SK-N-SH (cell line): ENCODE data around the gene DENND10. TPM values are rescaled to one million over a fixed set of nuclear protein-coding genes. Genes with fewer than 3 reads are reported as not detected.

Experiments used
- CTCF ChIA-PET: fragments of 300-600, 350-600 bp; formaldehyde crosslinking; extraction: SDS; loops from one replicate; lab custom pipeline; 2021; lab: Yijun Ruan, JAX
- POLR2A ChIA-PET: fragments of 350-600 bp; sonication (Branson Sonifier 250); formaldehyde crosslinking; extraction: SDS; loops from one replicate; lab custom pipeline; 2020; ENCODE audit warnings: antibody characterized with exemption, inconsistent platforms; lab: Yijun Ruan, JAX
- DNase-seq: peaks from one replicate; pipeline ENCODE4 v3.0.0; 2012
- H2AFZ ChIP-seq: fragments of 200-600 bp; sonication (generic); 2 replicates; pipeline ENCODE4 v1.8.1; 2016; ENCODE audit warnings: antibody characterized with exemption, mild to moderate bottlenecking, low read depth
- H3F3A ChIP-seq: fragments of 200-600 bp; sonication (generic); replicated peaks from 2 replicates; pipeline ENCODE3; 2016; ENCODE audit warnings: antibody characterized with exemption, mild to moderate bottlenecking; ENCODE audit not compliant: insufficient read depth
- H3K27ac ChIP-seq, 2 experiments: fragments of 200-500 bp in 1 of 2; fragments of 200-600 bp in 1 of 2; sonication (Bioruptor generic) in 1 of 2; sonication (generic), shearing (Covaris generic) in 1 of 2; 2 replicates each; pipeline versions ENCODE4 v1.5.1 to v1.6.1; 2014 to 2016; ENCODE audit warnings: low read depth in 2 of 2, inconsistent platforms in 1 of 2, low read length in 1 of 2, mild to moderate bottlenecking in 1 of 2, mixed read lengths in 1 of 2
- H3K27me3 ChIP-seq: fragments of 200-600 bp; sonication (generic), shearing (Covaris generic); 2 replicates; pipeline ENCODE4 v1.6.1; 2016; ENCODE audit warnings: mixed run types; ENCODE audit not compliant: insufficient read depth
- H3K36me3 ChIP-seq, 2 experiments: fragments of 200-500 bp in 1 of 2; fragments of 200-600 bp in 1 of 2; sonication (Bioruptor generic) in 1 of 2; sonication (generic) in 1 of 2; replicated peaks in 1 of 2; 2 replicates each; pipeline versions ENCODE3 to v1.5.1; 2014 to 2016; ENCODE audit warnings: low read length in 1 of 2, mild to moderate bottlenecking in 1 of 2; ENCODE audit not compliant: insufficient read depth in 2 of 2, control insufficient read depth in 1 of 2
- H3K4me1 ChIP-seq, 2 experiments: fragments of 200-500 bp in 1 of 2; fragments of 200-600 bp in 1 of 2; sonication (Bioruptor generic) in 1 of 2; sonication (generic), shearing (Covaris generic) in 1 of 2; 2 replicates each; pipeline versions ENCODE4 v1.5.1 to v1.6.1; 2014 to 2016; ENCODE audit warnings: low read depth in 1 of 2, low read length in 1 of 2, mixed run types in 1 of 2; ENCODE audit not compliant: insufficient read depth in 2 of 2, control insufficient read depth in 1 of 2
- H3K4me2 ChIP-seq: fragments of 200-600 bp; sonication (generic), shearing (Covaris generic); 2 replicates; pipeline ENCODE4 v1.6.1; 2017; ENCODE audit warnings: mixed run types
- H3K4me3 ChIP-seq, 2 experiments: fragments of 200-500 bp in 1 of 2; fragments of 200-600 bp in 1 of 2; sonication (Bioruptor generic) in 1 of 2; sonication (generic), shearing (Covaris generic) in 1 of 2; 2 replicates each; pipeline versions ENCODE4 v1.5.1 to v1.8.1; 2014 to 2016; ENCODE audit warnings: low read depth in 2 of 2, inconsistent platforms in 1 of 2, low read length in 1 of 2, mild to moderate bottlenecking in 1 of 2, mixed read lengths in 1 of 2, moderate library complexity in 1 of 2
- H3K79me2 ChIP-seq: fragments of 200-600 bp; sonication (generic); 2 replicates; pipeline ENCODE4 v1.8.1; 2017; ENCODE audit warnings: mild to moderate bottlenecking; ENCODE audit not compliant: insufficient read depth
- H3K9ac ChIP-seq: fragments of 200-600 bp; sonication (generic); 2 replicates; pipeline ENCODE4 v1.6.1; 2017; ENCODE audit warnings: mixed run types
- H3K9me2 ChIP-seq: fragments of 200-600 bp; sonication (generic); 2 replicates; pipeline ENCODE4 v1.6.1; 2017; ENCODE audit warnings: mixed run types
- H3K9me3 ChIP-seq: fragments of 200-600 bp; sonication (generic); 2 replicates; pipeline ENCODE4 v1.6.1; 2017; ENCODE audit warnings: mixed run types, mild to moderate bottlenecking, moderate library complexity
- H4K20me1 ChIP-seq: fragments of 200-600 bp; sonication (generic); 2 replicates; pipeline ENCODE4 v1.6.1; 2017; ENCODE audit warnings: mild to moderate bottlenecking, mixed run types; ENCODE audit not compliant: insufficient read depth
- CTCF ChIP-seq: fragments of 200-600 bp; sonication (generic); IDR thresholded peaks from 2 replicates; pipeline ENCODE4 v1.6.1; 2017; ENCODE audit warnings: antibody characterized with exemption, mild to moderate bottlenecking, moderate library complexity
- ELF1 ChIP-seq: IDR thresholded peaks from 2 replicates; pipeline ENCODE4 v1.4.0; 2012
- FOSL2 ChIP-seq: IDR thresholded peaks from 2 replicates; pipeline ENCODE4 v1.4.0; 2012; ENCODE audit warnings: low read depth, mild to moderate bottlenecking, moderate library complexity, borderline replicate concordance
- FOXJ3 ChIP-seq: sonication (generic); formaldehyde crosslinking; IDR thresholded peaks from 2 replicates; pipeline ENCODE4 v1.5.1; 2020; ENCODE audit warnings: mild to moderate bottlenecking, missing genetic modification reagents
- FOXM1 ChIP-seq: IDR thresholded peaks from 2 replicates; pipeline ENCODE4 v1.4.0; 2012; ENCODE audit warnings: low read depth, mild to moderate bottlenecking
- GABPA ChIP-seq: IDR thresholded peaks from 2 replicates; pipeline ENCODE4 v1.4.0; 2012; ENCODE audit warnings: low read depth, mild to moderate bottlenecking
- GATA2 ChIP-seq: sonication (generic); formaldehyde crosslinking; IDR thresholded peaks from 2 replicates; pipeline ENCODE4 v1.5.0; 2020; ENCODE audit warnings: mild to moderate bottlenecking, missing genetic modification reagents
- IRF3 ChIP-seq: fragments of 150-350 bp; IDR thresholded peaks from 2 replicates; pipeline ENCODE4 v1.6.1; 2016; ENCODE audit warnings: mild to moderate bottlenecking, low read depth, low read length
- MAX ChIP-seq: IDR thresholded peaks from 2 replicates; pipeline ENCODE4 v1.4.0; 2012; ENCODE audit warnings: low read depth
- NFIC ChIP-seq: IDR thresholded peaks from 2 replicates; pipeline ENCODE4 v1.4.0; 2012; ENCODE audit warnings: borderline replicate concordance
- NRF1 ChIP-seq: IDR thresholded peaks from 2 replicates; pipeline ENCODE4 v1.6.1; 2012; ENCODE audit warnings: low read depth, mild to moderate bottlenecking, low read length
- PBX3 ChIP-seq: IDR thresholded peaks from 2 replicates; pipeline ENCODE4; 2012
- REST ChIP-seq: IDR thresholded peaks from 2 replicates; pipeline ENCODE4 v1.6.1; 2012; ENCODE audit warnings: mild to moderate bottlenecking, low read depth, low read length, moderate library complexity
- TAF1 ChIP-seq: IDR thresholded peaks from 2 replicates; pipeline ENCODE4 v1.6.1; 2012; ENCODE audit warnings: low read depth, mild to moderate bottlenecking, low read length, moderate library complexity, borderline replicate concordance
- TCF12 ChIP-seq: IDR thresholded peaks from 2 replicates; pipeline ENCODE4 v1.4.0; 2012
- TEAD4 ChIP-seq: IDR thresholded peaks from 2 replicates; pipeline ENCODE4 v1.4.0; 2012; ENCODE audit warnings: mild to moderate bottlenecking, borderline replicate concordance; ENCODE audit not compliant: insufficient read depth
- USF2 ChIP-seq: fragments of 150-350 bp; IDR thresholded peaks from 2 replicates; pipeline ENCODE4 v1.6.1; 2017; ENCODE audit warnings: antibody characterized with exemption, low read length, low read depth, borderline replicate concordance
- YY1 ChIP-seq: IDR thresholded peaks from 2 replicates; pipeline ENCODE4 v1.4.0; 2012; ENCODE audit warnings: low read depth, mild to moderate bottlenecking
- WGBS: methylation state at CpG from one replicate; pipeline ENCODE4 v1.1.6; 2017; ENCODE audit warnings: low lambda C conversion rate; 5-methylcytosine and 5-hydroxymethylcytosine counted together
- polyA plus RNA-seq, 3 experiments: library from polyadenylated mRNA; depleted of rRNA; stranded (reverse); fragments of >200 nt; gene quantifications; 2 replicates each; pipeline ENCODE4 v1.2.3, GENCODE V29; 2012

DENND10 gene
- polyA plus RNA-seq, 1 of the 3 experiments (the other 2 are of a cell fraction): 48.4 TPM

- TF ChIP-seq PBX3 (0 out of 2 replicates have a peak, but pooled peaks have one; percentile 27), NFIC (no peak), FOSL2 (no peak), NRF1 (peak; percentile 67), IRF3 (no peak), USF2 (peak; percentile 61; the same call in 1 of the 2 replicates), ELF1 (peak; percentile 37; the same call in 1 of the 2 replicates), GATA2 (CRISPR knock-in tag) (no peak), TCF12 (peak; percentile 11; the same call in 1 of the 2 replicates)
These were observed 23.2 kb upstream of the DENND10 start, which contains the start of gene EIF3A (continued) for GRCh38 chr10:119080521-119081259.

- H2AFZ ChIP-seq: no peak overlapping the region
- POLR2A ChIA-PET: no interaction called here
- WGBS: 86% methylated on average over 11 of the region's 11 CpGs
- peaks cover 19% of the 10 kb centered on the region for H3K79me2 ChIP-seq
- H4K20me1 ChIP-seq: peaks cover 1% of the 10 kb centered on the region
- H3K4me1 ChIP-seq: peaks cover 0 to 2% of the 10 kb centered on the region in 2 experiments; a peak in 1 of 4 replicates
- no peak for DNase-seq
- H3K9me3 ChIP-seq: no peaks in the 10 kb centered on the region
- no peaks in the 10 kb centered on the region for H3K36me3 ChIP-seq
- H3K9ac ChIP-seq: no peak overlapping the region
- no peaks in the 10 kb centered on the region for H3K27me3 ChIP-seq
- H3F3A ChIP-seq: peaks cover 15% of the 10 kb centered on the region
- no peak overlapping the region for H3K4me3 ChIP-seq
- CTCF ChIA-PET: no interaction called here
- H3K4me2 ChIP-seq: no peak overlapping the region
- H3K27ac ChIP-seq: no peak overlapping the region
- H3K9me2 ChIP-seq: no peaks in the 10 kb centered on the region
- TF ChIP-seq IRF3 (no peak), FOSL2 (no peak), GATA2 (CRISPR knock-in tag) (no peak), MAX (no peak), TEAD4 (no peak), FOXM1 (no peak), ELF1 (no peak), REST (no peak), YY1 (no peak), NFIC (no peak), FOXJ3 (CRISPR knock-in tag) (no peak), GABPA (no peak), CTCF (no peak), TAF1 (no peak)
These were observed 19.0 kb upstream of the DENND10 start for GRCh38 chr10:119084896-119085295.
